GM12878 (cell line): ENCODE data around the gene TEF.

Experiments
- CTCF ChIP-seq, 3 experiments: IDR thresholded peaks in 2 of 3; conservative IDR thresholded peaks in 1 of 3; 2 replicates each; pipeline ENCODE4 v1.5.1; 2011; ENCODE audit warnings: low read depth in 3 of 3, low read length in 3 of 3, mild to moderate bottlenecking in 3 of 3, control low read depth in 2 of 3, moderate library complexity in 2 of 3, inconsistent platforms in 1 of 3, mixed read lengths in 1 of 3; ENCODE audit not compliant: control insufficient read depth in 2 of 3, insufficient read depth in 1 of 3; ENCODE audit errors: extremely low read depth in 1 of 3
- EZH2 ChIP-seq: IDR thresholded peaks from 2 replicates; pipeline ENCODE4 v1.6.1; 2012; ENCODE audit warnings: low read depth, mild to moderate bottlenecking, control low read depth, inconsistent platforms, low read length, borderline replicate concordance; ENCODE audit not compliant: control insufficient read depth
- FOXM1 ChIP-seq: IDR thresholded peaks from 2 replicates; pipeline ENCODE4 v1.6.1; 2012; ENCODE audit warnings: low read depth, mild to moderate bottlenecking, inconsistent platforms, low read length, moderate library complexity
- HCFC1 ChIP-seq: fragments of 150-350 bp; IDR thresholded peaks from 2 replicates; pipeline ENCODE4 v1.6.1; 2014; ENCODE audit warnings: low read length
- REST ChIP-seq: IDR thresholded peaks from 2 replicates; pipeline ENCODE4 v1.6.1; 2012; ENCODE audit warnings: mild to moderate bottlenecking, low read depth, low read length
- SUZ12 ChIP-seq: fragments of 200-600 bp; sonication (generic); IDR thresholded peaks from one replicate; pipeline ENCODE4 v1.6.1; 2018; ENCODE audit warnings: antibody characterized with exemption, mild to moderate bottlenecking; ENCODE audit not compliant: unreplicated experiment
- ZNF687 ChIP-seq: fragments of 450-650 bp; IDR thresholded peaks from 2 replicates; pipeline ENCODE4 v1.6.1; 2017; ENCODE audit warnings: mild to moderate bottlenecking, moderate library complexity

- TF ChIP-seq HCFC1 (no peak), REST (no peak), SUZ12 (no peak), EZH2 (no peak), ZNF687 (no peak), FOXM1 (no peak), CTCF (IDR thresholded peaks at IDR 0.05 in 2 of 3, conservative IDR thresholded peaks at IDR 0.05 in 1 of 3; ENCODE audit: control insufficient read depth in 2 of 3, extremely low read depth in 1 of 3, insufficient read depth in 1 of 3, low read depth in 3 of 3, low read length in 3 of 3) (no peak)
Observed at GRCh38 chr22:41347066-41347859, 34.5 kb upstream of the TEF start.
